Lower leg skin (tissue), 4 donors: ENCODE results near the gene ADAT3. TPM values are rescaled to one million over a fixed set of nuclear protein-coding genes. Genes with fewer than 3 reads are reported as not detected.

Experiments
- DNase-seq, 2 donors: peaks; one replicate each; pipeline ENCODE4 v3.0.0-alpha.2; 2019; ENCODE audit warnings: low spot score in 2 of 2
- H3K4me3 ChIP-seq: fragments of 200-600 bp; sonication (generic); 2 replicates; pipeline ENCODE4 v1.5.1; 2017; ENCODE audit warnings: mild to moderate bottlenecking, low read depth; ENCODE audit not compliant: poor library complexity, severe bottlenecking
- CTCF ChIP-seq, 3 donors: fragments of 450-650 bp; IDR thresholded peaks; one replicate each; pipeline ENCODE4 v1.5.1; 2016; ENCODE audit warnings: antibody characterized with exemption in 3 of 3, mild to moderate bottlenecking in 3 of 3, moderate library complexity in 2 of 3
- POLR2A ChIP-seq, 2 donors: fragments of 450-650 bp; IDR thresholded peaks; one replicate each; pipeline ENCODE4 v1.6.1; 2016 to 2017; ENCODE audit warnings: antibody characterized with exemption in 2 of 2, mild to moderate bottlenecking in 1 of 2, moderate library complexity in 1 of 2
- WGBS, 2 donors: methylation state at CpG; one replicate each; pipeline ENCODE4 v1.1.5; 2018; 5-methylcytosine and 5-hydroxymethylcytosine counted together
- intact Hi-C: fragments of 100-400 bp; cut with DNase I; formaldehyde crosslinking; loops from one replicate; pipeline ENCODE4 v1.15.0; 2023; ENCODE audit warnings: low total_unique reads
- total RNA-seq, 4 donors: library from RNA; depleted of rRNA; stranded (reverse); fragments of >200 nt; gene quantifications; one replicate each; pipeline ENCODE4 v1.1.0, GENCODE V29; 2016

ADAT3 gene
- total RNA-seq, 4 donors from 2014 or later: 20.1 to 27.3 (median 25.7) TPM

DNA sequence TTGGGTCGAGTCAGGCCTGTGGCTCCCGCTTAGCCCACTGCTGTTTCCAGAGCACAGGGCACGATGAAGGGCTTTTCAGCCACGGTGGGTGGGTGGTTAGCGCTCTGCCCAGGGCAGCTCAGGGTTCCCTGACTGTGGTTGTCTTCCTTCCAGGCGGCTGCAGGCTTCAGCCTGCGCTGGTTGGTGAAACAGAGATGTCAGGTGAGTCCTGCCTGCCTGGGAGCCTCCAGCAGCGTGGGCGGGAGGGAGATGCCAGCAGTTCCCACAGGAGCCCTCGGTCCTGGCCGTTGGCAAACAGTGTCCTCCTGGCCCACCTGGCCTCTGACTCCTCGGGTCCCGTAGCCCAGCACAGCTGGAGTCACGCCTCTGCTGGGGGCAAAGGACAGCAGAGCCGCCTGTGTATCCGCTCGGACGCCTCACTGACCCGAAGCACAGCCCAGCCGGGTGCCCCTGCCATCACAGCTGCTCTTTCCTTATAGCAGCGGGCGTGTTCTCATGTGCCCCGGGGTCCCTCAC lies 9.7 kb downstream of the ADAT3 start:
- intact Hi-C loops: no loop called here
- no peak for DNase-seq
- no peak for TF ChIP-seq CTCF (IDR thresholded peaks at IDR 0.05)
- no peak for TF ChIP-seq POLR2A (IDR thresholded peaks at IDR 0.05)
- H3K4me3 ChIP-seq: no peak overlapping the region
- WGBS, 2 donors: 73 to 80% methylated on average over 23 of the region's 23 CpGs

GRCh38 chr19:1917146-1917545 lies 11.9 kb downstream of the ADAT3 start:
- no peak overlapping the region for H3K4me3 ChIP-seq
- TF ChIP-seq CTCF (IDR thresholded peaks at IDR 0.05): no peak
- TF ChIP-seq POLR2A (IDR thresholded peaks at IDR 0.05): no peak
- DNase-seq: no peak
- WGBS, 2 donors: 88 to 89% methylated on average over 17 of the region's 17 CpGs
- intact Hi-C loops: no loop called here

GRCh38 chr19:1917926-1918325 lies 12.7 kb downstream of the ADAT3 start:
- intact Hi-C loops: no loop called here
- no peak for TF ChIP-seq CTCF (IDR thresholded peaks at IDR 0.05)
- 95 to 96% methylated on average over 25 of the region's 25 CpGs for WGBS, 2 donors
- H3K4me3 ChIP-seq: no peak overlapping the region
- no peak for DNase-seq

- WGBS, 2 donors: 90% methylated on average over 27 to 28 of the region's 28 CpGs
- no peak for DNase-seq
- no peak for TF ChIP-seq CTCF (IDR thresholded peaks at IDR 0.05)
- TF ChIP-seq POLR2A (IDR thresholded peaks at IDR 0.05): no peak
- intact Hi-C loops: no loop called here
- H3K4me3 ChIP-seq: no peak overlapping the region
These were observed 13.8 kb downstream of the ADAT3 start for GRCh38 chr19:1918975-1919374.

GRCh38 chr19:1920644-1921043 lies 15.4 kb downstream of the ADAT3 start:
- TF ChIP-seq POLR2A (IDR thresholded peaks at IDR 0.05) (no peak), CTCF (IDR thresholded peaks at IDR 0.05) (no peak)
- intact Hi-C loops: no loop called here
- no peak overlapping the region for H3K4me3 ChIP-seq
- no peak for DNase-seq
- WGBS, 2 donors: 92% methylated on average over 19 of the region's 19 CpGs

GRCh38 chr19:1921326-1921725 lies 16.1 kb downstream of the ADAT3 start:
- no peak overlapping the region for H3K4me3 ChIP-seq
- 95 to 98% methylated on average over 17 to 19 of the region's 19 CpGs for WGBS, 2 donors
- TF ChIP-seq POLR2A (IDR thresholded peaks at IDR 0.05) (no peak), CTCF (IDR thresholded peaks at IDR 0.05) (no peak)
- intact Hi-C loops: no loop called here
- DNase-seq: no peak
